HepG2 (cell line): ENCODE data around the gene RBM44. TPM values are rescaled to one million over a fixed set of nuclear protein-coding genes. Genes with fewer than 3 reads are reported as not detected.
A peak's percentile ranks its signal among the peaks of the same experiment; 100 is the strongest.

Source experiments
- ATAC-seq: fragments of 200-7000 bp; cut with Tn5 transposase; 3 replicates; pipeline ENCODE4 v1.9.1; 2020; ENCODE audit warnings: mild to moderate bottlenecking, moderate library complexity
- BruUV-seq: library from RNA; stranded (reverse); fragments of 400-500 nt; replicated peaks from 2 replicates; lab custom pipeline; 2021; lab: Mats Ljungman, UMichigan
- CTCF ChIA-PET: fragments of 300-600 bp; formaldehyde crosslinking; extraction: SDS; loops from one replicate; lab custom pipeline; 2021; ENCODE audit warnings: low total read pairs, inconsistent platforms, low intra/inter-chr PET ratio; lab: Yijun Ruan, JAX
- POLR2A ChIA-PET: fragments of 350-600 bp; sonication (Branson Sonifier 250); formaldehyde crosslinking; loops from one replicate; lab custom pipeline; 2020; ENCODE audit warnings: antibody characterized with exemption, inconsistent platforms; lab: Yijun Ruan, JAX
- DNase-seq: peaks from one replicate; pipeline ENCODE4 v3.0.0-alpha.2; 2015; ENCODE audit warnings: low spot score
- FAIRE-seq: peaks from 3 replicates; lab custom pipeline; 2011; peaks lifted over from hg19 to GRCh38; lab: Jason Lieb, UNC
- H2AFZ ChIP-seq: one replicate; pipeline ENCODE4 v1.6.1; 2011; ENCODE audit warnings: low read length, inconsistent platforms
- H3K27ac ChIP-seq: fragments of 300-600 bp; 3 replicates; pipeline ENCODE4 v1.8.0; 2011; ENCODE audit warnings: mixed run types, mild to moderate bottlenecking, mixed read lengths, low read length, inconsistent platforms; ENCODE audit not compliant: insufficient read depth; ENCODE audit errors: extremely low read length
- H3K27me3 ChIP-seq, 2 experiments: fragments of 200-600 bp in 1 of 2; 2 replicates in 1 of 2; 3 replicates in 1 of 2; pipeline versions ENCODE4 v1.6.0 to v1.8.0; 2011; ENCODE audit warnings: low read length in 2 of 2, mild to moderate bottlenecking in 2 of 2, moderate library complexity in 2 of 2, inconsistent platforms in 1 of 2; ENCODE audit not compliant: insufficient read depth in 2 of 2, control insufficient read depth in 1 of 2
- H3K36me3 ChIP-seq, 2 experiments: fragments of 200-600 bp in 1 of 2; replicated peaks in 1 of 2; 2 replicates in 1 of 2; 3 replicates in 1 of 2; pipeline versions ENCODE4 v1.5.1 to v1.8.0; 2011; ENCODE audit warnings: low read length in 2 of 2, inconsistent platforms in 1 of 2; ENCODE audit not compliant: insufficient read depth in 2 of 2, control insufficient read depth in 1 of 2
- H3K4me1 ChIP-seq: 2 replicates; pipeline ENCODE4 v1.5.1; 2012; ENCODE audit warnings: low read length, inconsistent platforms; ENCODE audit not compliant: insufficient read depth
- H3K4me2 ChIP-seq: 2 replicates; pipeline ENCODE4 v1.6.0; 2011; ENCODE audit warnings: low read depth, low read length, inconsistent platforms
- H3K4me3 ChIP-seq, 3 experiments: fragments of 200-600 bp in 1 of 3; sonication (generic), shearing (Covaris generic) in 1 of 3; replicated peaks in 1 of 3; 2 replicates each; pipeline ENCODE4 v1.5.1; 2011 to 2016; ENCODE audit warnings: low read length in 3 of 3, inconsistent platforms in 2 of 3, low read depth in 2 of 3, mild to moderate bottlenecking in 2 of 3, control low read depth in 1 of 3, mixed read lengths in 1 of 3; ENCODE audit not compliant: insufficient read depth in 1 of 3
- H3K79me2 ChIP-seq: one replicate; pipeline ENCODE4 v1.6.1; 2011; ENCODE audit warnings: low read length, inconsistent platforms; ENCODE audit not compliant: insufficient read depth
- H3K9ac ChIP-seq: 2 replicates; pipeline ENCODE4 v1.6.0; 2011; ENCODE audit warnings: mild to moderate bottlenecking, low read depth, low read length, inconsistent platforms; ENCODE audit not compliant: insufficient read depth
- H3K9me3 ChIP-seq: 2 replicates; pipeline ENCODE4 v1.5.1; 2012; ENCODE audit warnings: mild to moderate bottlenecking, low read length
- H4K20me1 ChIP-seq: 2 replicates; pipeline ENCODE4 v1.6.0; 2011; ENCODE audit warnings: inconsistent platforms, mild to moderate bottlenecking, low read length, moderate library complexity; ENCODE audit not compliant: insufficient read depth
- ARHGAP35 ChIP-seq: sonication (generic); formaldehyde crosslinking; IDR thresholded peaks from 2 replicates; pipeline ENCODE4 v1.9.0; 2022; ENCODE audit warnings: mild to moderate bottlenecking, inconsistent platforms, moderate library complexity, missing genetic modification reagents, borderline replicate concordance
- BRCA1 ChIP-seq: sonication (generic); formaldehyde crosslinking; IDR thresholded peaks from 2 replicates; pipeline ENCODE4 v1.4.0; 2020; ENCODE audit warnings: missing genetic modification reagents
- FOSL2 ChIP-seq: sonication (generic); formaldehyde crosslinking; IDR thresholded peaks from 2 replicates; pipeline ENCODE4 v1.4.0; 2020; ENCODE audit warnings: missing genetic modification reagents
- GABPB1 ChIP-seq: IDR thresholded peaks from 2 replicates; pipeline ENCODE4 v1.6.1; 2016; ENCODE audit warnings: mild to moderate bottlenecking, missing genetic modification reagents, moderate library complexity, missing compliant biosample characterization
- LCORL ChIP-seq, 2 experiments: fragments of 450-650 bp in 1 of 2; sonication (generic) in 1 of 2; formaldehyde crosslinking in 1 of 2; IDR thresholded peaks; 2 replicates each; pipeline versions ENCODE4 v1.5.0 to v1.6.1; 2017 to 2020; ENCODE audit warnings: antibody characterized with exemption in 1 of 2, missing genetic modification reagents in 1 of 2
- NR2C2 ChIP-seq: sonication (generic); formaldehyde crosslinking; IDR thresholded peaks from 2 replicates; pipeline ENCODE4 v1.4.0; 2020; ENCODE audit warnings: missing genetic modification reagents, mild to moderate bottlenecking, moderate library complexity, borderline replicate concordance
- POLR2AphosphoS2 ChIP-seq: IDR thresholded peaks from 2 replicates; pipeline ENCODE4 v1.6.1; 2011; ENCODE audit warnings: low read depth, low read length, improper control_type of control experiment
- PRPF4 ChIP-seq: fragments of 200-400 bp; formaldehyde crosslinking; IDR thresholded peaks from 2 replicates; pipeline ENCODE4 v1.6.1; 2016; ENCODE audit warnings: low read length, low read depth; ENCODE audit not compliant: poor library complexity, severe bottlenecking
- STAG1 ChIP-seq: sonication (generic); formaldehyde crosslinking; IDR thresholded peaks from 2 replicates; pipeline ENCODE4 v1.4.0; 2020; ENCODE audit warnings: missing genetic modification reagents
- ZBTB49 ChIP-seq: sonication (generic); formaldehyde crosslinking; IDR thresholded peaks from 2 replicates; pipeline ENCODE4 v1.4.0; 2020; ENCODE audit warnings: missing genetic modification reagents, borderline replicate concordance
- ZNF343 ChIP-seq: sonication (generic); formaldehyde crosslinking; IDR thresholded peaks from 2 replicates; pipeline ENCODE4 v1.4.0; 2020; ENCODE audit warnings: mild to moderate bottlenecking, missing genetic modification reagents
- ZSCAN21 ChIP-seq: sonication (generic); formaldehyde crosslinking; IDR thresholded peaks from 2 replicates; pipeline ENCODE4 v1.8.0; 2022; ENCODE audit warnings: mild to moderate bottlenecking, missing genetic modification reagents, moderate library complexity, borderline replicate concordance
- WGBS: methylation state at CpG from one replicate; pipeline ENCODE4 v1.1.6; 2017; ENCODE audit warnings: low lambda C conversion rate; 5-methylcytosine and 5-hydroxymethylcytosine counted together
- in situ Hi-C: cut with HindIII; loops from 2 replicates; pipeline ENCODE4 v1.10.0; 2017; ENCODE audit warnings: low pct_unique_long_range_greater_than_20kb; ENCODE audit not compliant: extremely low pct_ligation_motif_present
- intact Hi-C: fragments of 100-400 bp; cut with micrococcal nuclease; formaldehyde crosslinking; loops from one replicate; pipeline ENCODE4 v1.10.0; 2022; ENCODE audit not compliant: unreplicated experiment
- polyA plus RNA-seq, 8 experiments: library from polyadenylated mRNA; depleted of rRNA in 3 of 8; stranded (reverse) in 7 of 8; unstranded in 1 of 8; fragments of >200 nt; fragmentation: Illumina TruSeq in 4 of 8; extraction: Trizol in 4 of 8; gene quantifications; 2 replicates each; pipeline versions ENCODE4 v1.2.1 to v1.2.3, GENCODE V29; 2011 to 2016; ENCODE audit warnings: low read depth in 4 of 8, missing spikeins in 1 of 8, mixed read lengths in 1 of 8; ENCODE audit not compliant: insufficient read depth in 1 of 8
- total RNA-seq, 5 experiments: library from RNA; depleted of rRNA; stranded (reverse); fragments of >200 nt; fragmentation: Illumina TruSeq; extraction: Trizol; gene quantifications; 2 replicates each; pipeline ENCODE4 v1.2.3, GENCODE V29; 2016; ENCODE audit warnings: low read depth in 1 of 5

The RBM44 gene
- total and polyA plus RNA-seq, 2 of the 13 experiments (the other 11 are each of a cell fraction or from before 2014, with no cell fraction given) = 0.13 to 0.50 TPM

- WGBS = 59% methylated on average over 7 of the region's 7 CpGs
- intact Hi-C loops = no loop called here
- no peak for ATAC-seq
- Histone ChIP-seq H4K20me1 (no peaks in the 10 kb centered on the region), H3K4me3 (no peak overlapping the region), H3K36me3 (no peaks in the 10 kb centered on the region), H3K27ac (no peak overlapping the region)
- POLR2A ChIA-PET = no interaction called here
- BruUV-seq = no TSS peak
- TF ChIP-seq BRCA1 (CRISPR knock-in tag) (no peak), PRPF4 (no peak), ZSCAN21 (no peak), LCORL (IDR thresholded peaks at IDR 0.05) (no peak), LCORL (CRISPR knock-in tag; IDR thresholded peaks at IDR 0.05) (no peak), ARHGAP35 (no peak), STAG1 (CRISPR knock-in tag) (no peak), ZNF343 (no peak), POLR2AphosphoS2 (no peak)
- TF ChIP-seq, all 625 proteins: peak for 0
- FAIRE-seq (no peak), DNase-seq (no peak)
- Histone ChIP-seq H2AFZ (no peak overlapping the region), H3K79me2 (no peaks in the 10 kb centered on the region), H3K27me3 (peaks cover 10 to 82% of the 10 kb centered on the region in 2 experiments; a peak in 4 of 5 replicates), H3K9me3 (no peaks in the 10 kb centered on the region), H3K4me1 (peaks cover 31% of the 10 kb centered on the region), H3K9ac (no peak overlapping the region), H3K4me2 (no peak overlapping the region)
- in situ Hi-C loops = no loop called here
- CTCF ChIA-PET = no interaction called here
Measured at GRCh38 chr2:237865623-237866041, 67.1 kb downstream of the RBM44 start.

- TF ChIP-seq NR2C2 (CRISPR knock-in tag) (no peak), GABPB1 (CRISPR knock-in tag) (no peak), ZBTB49 (CRISPR knock-in tag) (no peak), FOSL2 (CRISPR knock-in tag) (0 out of 2 replicates have a peak, but pooled peaks have one; percentile 23)
- Histone ChIP-seq H3K27me3 (peaks cover 14 to 85% of the 10 kb centered on the region in 2 experiments; a peak in 4 of 5 replicates), H3K4me2 (no peak overlapping the region), H3K36me3 (no peaks in the 10 kb centered on the region), H3K27ac (no peak overlapping the region), H3K9me3 (no peaks in the 10 kb centered on the region), H3K9ac (no peak overlapping the region), H3K4me1 (peaks cover 26% of the 10 kb centered on the region), H4K20me1 (no peaks in the 10 kb centered on the region), H3K4me3 (no peak overlapping the region), H3K79me2 (no peaks in the 10 kb centered on the region), H2AFZ (no peak overlapping the region)
- ATAC-seq (no peak), FAIRE-seq (no peak), DNase-seq (no peak)
- CTCF ChIA-PET = no interaction called here
- no TSS peak for BruUV-seq
- in situ Hi-C loops (no loop called here), intact Hi-C loops (no loop called here)
- POLR2A ChIA-PET = no interaction called here
- WGBS = 24% methylated on average over 13 of the region's 13 CpGs
Measured at GRCh38 chr2:237866101-237866621, 67.6 kb downstream of the RBM44 start.
